H1 (cell line): Measurements from ENCODE around the gene CERS3. TPM values are rescaled to one million over a fixed set of nuclear protein-coding genes. Genes with fewer than 3 reads are reported as not detected.

Source experiments
- CTCF ChIA-PET: fragments of 300-600 bp; sonication (Branson Sonifier 250); formaldehyde crosslinking; loops from one replicate; lab custom pipeline; 2021; ENCODE audit not compliant: partially characterized antibody; lab: Charles Lee
- POLR2A ChIA-PET: fragments of 300-600 bp; sonication (Branson Sonifier 250); formaldehyde crosslinking; loops from one replicate; lab custom pipeline; 2021; ENCODE audit warnings: inconsistent platforms; ENCODE audit not compliant: partially characterized antibody; lab: Charles Lee
- DNase-seq, 2 experiments: peaks; one replicate each; pipeline versions ENCODE4 v3.0.0 to v3.0.0-alpha.2; 2010 to 2022; ENCODE audit warnings: low spot score in 2 of 2, low read depth in 1 of 2, mixed read lengths in 1 of 2
- FAIRE-seq: peaks from 2 replicates; lab custom pipeline; 2011; peaks lifted over from hg19 to GRCh38; lab: Jason Lieb, UNC
- H2AFZ ChIP-seq: 2 replicates; pipeline ENCODE4 v1.8.1; 2012; ENCODE audit warnings: low read length, inconsistent platforms
- H2AK5ac ChIP-seq: 2 replicates; pipeline ENCODE4 v1.6.1; 2013; ENCODE audit warnings: low read depth, low read length
- H2BK120ac ChIP-seq: replicated peaks from 2 replicates; pipeline ENCODE3; 2013; ENCODE audit warnings: low read depth, low read length, inconsistent platforms
- H2BK12ac ChIP-seq: 2 replicates; pipeline ENCODE4 v1.6.1; 2013; ENCODE audit warnings: low read depth, low read length
- H2BK15ac ChIP-seq: 2 replicates; pipeline ENCODE4 v1.6.1; 2013; ENCODE audit warnings: low read length
- H2BK20ac ChIP-seq: 2 replicates; pipeline ENCODE4 v1.6.1; 2013; ENCODE audit warnings: low read length
- H2BK5ac ChIP-seq: 2 replicates; pipeline ENCODE4 v1.6.1; 2013; ENCODE audit warnings: low read depth, low read length
- H3K14ac ChIP-seq: 2 replicates; pipeline ENCODE4 v1.6.1; 2013; ENCODE audit warnings: inconsistent platforms; ENCODE audit not compliant: insufficient read length
- H3K18ac ChIP-seq: 2 replicates; pipeline ENCODE4 v1.6.1; 2013; ENCODE audit warnings: low read length; ENCODE audit errors: extremely low read depth
- H3K23ac ChIP-seq: 2 replicates; pipeline ENCODE4 v1.6.1; 2013; ENCODE audit warnings: inconsistent platforms; ENCODE audit not compliant: insufficient read length
- H3K23me2 ChIP-seq: 2 replicates; pipeline ENCODE4 v1.6.1; 2013; ENCODE audit warnings: low read depth, low read length
- H3K27ac ChIP-seq: 2 replicates; pipeline ENCODE4 v1.6.1; 2011; ENCODE audit warnings: low read depth, low read length, inconsistent platforms
- H3K27me3 ChIP-seq, 4 experiments: replicated peaks in 1 of 4; 1 replicate in 1 of 4; 2 replicates in 3 of 4; pipeline versions ENCODE4 v1.6.1 to v1.8.1; 2011 to 2013; ENCODE audit warnings: low read length in 3 of 4, mild to moderate bottlenecking in 3 of 4, inconsistent platforms in 2 of 4, mixed read lengths in 2 of 4, moderate library complexity in 1 of 4; ENCODE audit not compliant: control insufficient read depth in 3 of 4, insufficient read depth in 3 of 4; ENCODE audit errors: extremely low read depth in 1 of 4
- H3K36me3 ChIP-seq, 4 experiments: 2 replicates each; pipeline versions ENCODE4 v1.6.1 to v1.8.1; 2011 to 2013; ENCODE audit warnings: mild to moderate bottlenecking in 4 of 4, low read length in 3 of 4, moderate library complexity in 2 of 4, control low read depth in 1 of 4, inconsistent platforms in 1 of 4; ENCODE audit not compliant: insufficient read depth in 4 of 4, control insufficient read depth in 2 of 4
- H3K4ac ChIP-seq: replicated peaks from 2 replicates; pipeline ENCODE3; 2013; ENCODE audit warnings: low read length, low read depth, mixed read lengths, inconsistent platforms; ENCODE audit not compliant: insufficient read length
- H3K4me1 ChIP-seq, 4 experiments: replicated peaks in 1 of 4; 1 replicate in 1 of 4; 2 replicates in 3 of 4; pipeline versions ENCODE4 v1.6.1 to v1.8.1; 2011 to 2013; ENCODE audit warnings: low read length in 3 of 4, inconsistent platforms in 2 of 4, mixed read lengths in 1 of 4; ENCODE audit not compliant: insufficient read depth in 4 of 4, control insufficient read depth in 3 of 4
- H3K4me2 ChIP-seq, 2 experiments: 2 replicates each; pipeline versions ENCODE4 v1.6.1 to v1.8.1; 2011 to 2013; ENCODE audit warnings: low read depth in 2 of 2, low read length in 2 of 2, control low read depth in 1 of 2, inconsistent platforms in 1 of 2, mild to moderate bottlenecking in 1 of 2; ENCODE audit not compliant: insufficient read depth in 1 of 2
- H3K4me3 ChIP-seq, 4 experiments: fragments of 200-600, 300-600 bp in 1 of 4; sonication (generic), shearing (Covaris generic), sonication (Bioruptor Twin) in 1 of 4; 2 replicates each; pipeline versions ENCODE4 v1.5.1 to v1.8.1; 2011 to 2016; ENCODE audit warnings: low read length in 4 of 4, low read depth in 3 of 4, control low read depth in 2 of 4, inconsistent platforms in 2 of 4, mild to moderate bottlenecking in 2 of 4, mixed read lengths in 1 of 4, moderate library complexity in 1 of 4; ENCODE audit not compliant: insufficient read depth in 2 of 4; ENCODE audit errors: extremely low read depth in 1 of 4
- H3K56ac ChIP-seq: replicated peaks from 2 replicates; pipeline ENCODE3; 2013; ENCODE audit warnings: low read depth, mild to moderate bottlenecking, mixed read lengths, low read length, inconsistent platforms; ENCODE audit not compliant: insufficient read length
- H3K79me1 ChIP-seq: 2 replicates; pipeline ENCODE4 v1.6.1; 2013; ENCODE audit warnings: low read depth, low read length, control low read depth
- H3K79me2 ChIP-seq, 2 experiments: 2 replicates each; pipeline versions ENCODE4 v1.6.1 to v1.8.1; 2012 to 2013; ENCODE audit warnings: low read length in 2 of 2, mild to moderate bottlenecking in 2 of 2, inconsistent platforms in 1 of 2; ENCODE audit not compliant: insufficient read depth in 2 of 2, control insufficient read depth in 1 of 2
- H3K9ac ChIP-seq, 4 experiments: replicated peaks in 1 of 4; 1 replicate in 1 of 4; 2 replicates in 3 of 4; pipeline versions ENCODE4 v1.6.1 to v1.8.1; 2011 to 2013; ENCODE audit warnings: low read depth in 3 of 4, low read length in 3 of 4, control low read depth in 2 of 4, mild to moderate bottlenecking in 2 of 4, moderate library complexity in 2 of 4, inconsistent platforms in 1 of 4; ENCODE audit errors: extremely low read depth in 1 of 4
- H3K9me3 ChIP-seq, 2 experiments: 2 replicates each; pipeline versions ENCODE4 v1.6.1 to v1.8.1; 2012 to 2013; ENCODE audit warnings: mild to moderate bottlenecking in 2 of 2, moderate library complexity in 2 of 2, control low read depth in 1 of 2, inconsistent platforms in 1 of 2, low read depth in 1 of 2, low read length in 1 of 2, mixed read lengths in 1 of 2; ENCODE audit not compliant: insufficient read depth in 2 of 2
- H4K20me1 ChIP-seq, 2 experiments: replicated peaks in 1 of 2; 2 replicates each; pipeline versions ENCODE3 to v1.8.1; 2011 to 2013; ENCODE audit warnings: inconsistent platforms in 2 of 2, low read length in 2 of 2, mild to moderate bottlenecking in 1 of 2; ENCODE audit not compliant: insufficient read depth in 2 of 2, control insufficient read depth in 1 of 2
- H4K5ac ChIP-seq: 2 replicates; pipeline ENCODE4 v1.6.1; 2013; ENCODE audit warnings: low read length, low read depth, mixed read lengths, inconsistent platforms; ENCODE audit not compliant: insufficient read length
- H4K8ac ChIP-seq: 2 replicates; pipeline ENCODE4 v1.8.0; 2013; ENCODE audit warnings: mild to moderate bottlenecking, moderate library complexity, low read length, inconsistent platforms; ENCODE audit not compliant: insufficient read depth; ENCODE audit errors: extremely low read depth
- H4K91ac ChIP-seq: replicated peaks from 2 replicates; pipeline ENCODE3; 2013; ENCODE audit warnings: low read length, mixed read lengths, inconsistent platforms; ENCODE audit not compliant: insufficient read length
- CTBP2 ChIP-seq: IDR thresholded peaks from 2 replicates; pipeline ENCODE4 v1.7.0; 2011; ENCODE audit warnings: borderline replicate concordance, mild to moderate bottlenecking, moderate library complexity, mixed read lengths, low read length; ENCODE audit not compliant: insufficient read depth, insufficient read length
- FOSL1 ChIP-seq: IDR thresholded peaks from 2 replicates; pipeline ENCODE4 v1.6.1; 2011; ENCODE audit warnings: mild to moderate bottlenecking, low read depth, low read length, moderate library complexity; ENCODE audit not compliant: insufficient read depth
- HDAC6 ChIP-seq: IDR thresholded peaks from one replicate; pipeline ENCODE4 v1.7.1; 2012; ENCODE audit warnings: low read depth, mild to moderate bottlenecking, inconsistent platforms, low read length, moderate library complexity
- KDM5A ChIP-seq: fragments of 200-600 bp; IDR thresholded peaks from 2 replicates; pipeline ENCODE4 v1.7.1; 2012; ENCODE audit warnings: mild to moderate bottlenecking, low read length, inconsistent platforms, mixed read lengths
- SP4 ChIP-seq: IDR thresholded peaks from 2 replicates; pipeline ENCODE4 v1.6.1; 2012; ENCODE audit warnings: low read length, inconsistent platforms
- WGBS, 2 experiments: shearing (Covaris generic) in 1 of 2; methylation state at CpG; one replicate each; pipeline versions ENCODE4 v1.1.6 to v1.1.7; 2013 to 2015; ENCODE audit warnings: low lambda C conversion rate in 2 of 2, mixed read lengths in 2 of 2, inconsistent platforms in 1 of 2, low coverage in 1 of 2, missing lambda C conversion rate in 1 of 2; ENCODE audit not compliant: insufficient replicate concordance in 2 of 2, insufficient coverage in 1 of 2, insufficient read length in 1 of 2; ENCODE audit errors: extremely low coverage in 1 of 2, missing lambda C conversion rate in 1 of 2; 5-methylcytosine and 5-hydroxymethylcytosine counted together
- polyA plus RNA-seq, 7 experiments: library from polyadenylated mRNA; depleted of rRNA in 3 of 7; stranded (reverse) in 5 of 7; unstranded in 2 of 7; fragments of >200 nt in 5 of 7; fragments of 200-250 nt in 2 of 7; gene quantifications; 1 replicate in 5 of 7; 2 replicates in 1 of 7; 4 replicates in 1 of 7; pipeline versions ENCODE4 v1.2.1 to v1.2.3, GENCODE V29; 2011 to 2013; ENCODE audit warnings: missing spikeins in 2 of 7, mixed read lengths in 2 of 7
- total RNA-seq: library from RNA; stranded (reverse); fragmentation: NEBNext Ultra II Directional; extraction: Animal tissue kit (Norgen Biotek cat#: 25700); gene quantifications from 2 replicates; pipeline ENCODE4 v1.2.1, GENCODE V29; 2021

CERS3 gene
- total and polyA plus RNA-seq, 2 of the 8 experiments (the other 6 are each of a cell fraction or from before 2014, with no cell fraction given): 0.62 TPM; not detected in 1

- Histone ChIP-seq H2AK5ac (no peak overlapping the region), H3K4ac (no peak overlapping the region), H3K36me3 (no peaks in the 10 kb centered on the region), H3K9me3 (peaks cover 22 to 27% of the 10 kb centered on the region in 2 experiments; a peak in 3 of 4 replicates), H3K9ac (no peak overlapping the region), H3K4me1 (no peaks in the 10 kb centered on the region), H3K79me1 (no peaks in the 10 kb centered on the region), H3K4me3 (no peak overlapping the region), H3K23ac (no peak overlapping the region), H4K8ac (no peak overlapping the region), H3K79me2 (no peaks in the 10 kb centered on the region), H3K18ac (no peak overlapping the region), H2AFZ (no peak overlapping the region), H4K91ac (no peak overlapping the region), H3K4me2 (no peak overlapping the region), H3K27me3 (no peaks in the 10 kb centered on the region), H3K56ac (no peak overlapping the region), H2BK15ac (no peak overlapping the region), H2BK5ac (no peak overlapping the region), H2BK12ac (no peak overlapping the region), H3K23me2 (no peaks in the 10 kb centered on the region), H2BK20ac (no peak overlapping the region), H2BK120ac (no peak overlapping the region), H4K5ac (no peak overlapping the region), H3K14ac (no peak overlapping the region), H4K20me1 (no peaks in the 10 kb centered on the region), H3K27ac (no peak overlapping the region)
- ChIA-PET CTCF (no interaction called here), POLR2A (no interaction called here)
- no peak for DNase-seq
- WGBS, 2 experiments: 95% methylated on average over 1 of the region's 1 CpG; no CpG with 5 or more reads in 1 of the 2 experiments
- TF ChIP-seq FOSL1 (no peak), HDAC6 (no peak), SP4 (no peak), KDM5A (no peak), CTBP2 (no peak)
- TF ChIP-seq, all 59 proteins: peak for 0
- no peak for FAIRE-seq
Measured at GRCh38 chr15:100495861-100496260, 32.9 kb downstream of the CERS3 start.
